Activated T-helper 2 cell treated with anti-CD3 and anti-CD28 coated beads, Interferon-gamma antibody, Interleukin-2, Interleukin-4, amounts not matched to agents 10 μg/mL and 5 μg/mL and 100 μg/mL, durations not matched to agents 14 hours and 24 hours and 36 hours (primary cell): ENCODE data around the gene RALGPS2. TPM values are rescaled to one million over a fixed set of nuclear protein-coding genes. Genes with fewer than 3 reads are reported as not detected.

Source experiments
- DNase-seq: peaks from one replicate; pipeline ENCODE4 v3.0.0; 2021; ENCODE audit warnings: low spot score
- H3K27ac Mint-ChIP-seq: one replicate; pipeline ENCODE4 v1.8.0; 2021; ENCODE audit warnings: mixed read lengths
- H3K27me3 Mint-ChIP-seq: one replicate; pipeline ENCODE4 v1.8.0; 2021; ENCODE audit warnings: low read depth, mixed read lengths
- H3K36me3 Mint-ChIP-seq: one replicate; pipeline ENCODE4 v1.8.0; 2021; ENCODE audit warnings: low read depth, mixed read lengths
- H3K4me1 Mint-ChIP-seq: one replicate; pipeline ENCODE4 v1.8.0; 2021; ENCODE audit warnings: low read depth, mixed read lengths
- H3K4me3 Mint-ChIP-seq: one replicate; pipeline ENCODE4 v1.8.0; 2021; ENCODE audit warnings: low read depth, mild to moderate bottlenecking, moderate library complexity, mixed read lengths
- H3K9me3 Mint-ChIP-seq: one replicate; pipeline ENCODE4 v1.8.0; 2021; ENCODE audit warnings: mixed read lengths
- intact Hi-C: fragments of 100-400 bp; cut with micrococcal nuclease; formaldehyde crosslinking; loops from one replicate; pipeline ENCODE4 v1.15.1; 2023
- total RNA-seq: library from RNA; stranded (reverse); gene quantifications from 2 replicates; pipeline ENCODE4 v1.2.3, GENCODE V29; 2022

The RALGPS2 gene
- total RNA-seq, 1 donor from 2014 or later = 1.9 TPM

DNA sequence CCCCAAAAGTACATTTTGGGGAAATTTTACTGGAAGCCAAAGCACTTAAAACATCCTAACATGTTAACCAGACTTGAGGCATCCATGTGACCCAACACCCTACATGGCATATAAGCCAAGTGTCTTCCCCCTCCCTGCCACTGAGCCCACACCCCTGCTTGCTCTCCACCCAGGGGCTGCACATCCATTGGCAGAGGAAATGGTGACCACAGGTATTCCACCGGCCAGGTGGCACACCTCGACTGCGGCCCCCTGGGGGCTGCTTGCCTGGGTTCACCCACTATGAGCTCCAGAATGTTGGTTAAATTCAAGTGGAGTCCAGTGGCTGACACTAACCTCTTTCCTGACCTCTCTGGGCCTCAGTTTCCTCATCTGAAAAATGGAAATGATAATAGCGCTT lies 236.3 kb downstream of the RALGPS2 start:
- Mint-ChIP-seq H3K27me3 (peaks cover 2% of the 10 kb centered on the region), H3K36me3 (no peaks in the 10 kb centered on the region), H3K27ac (no peak overlapping the region), H3K4me3 (no peak overlapping the region), H3K4me1 (peaks cover 1% of the 10 kb centered on the region), H3K9me3 (peaks cover 13% of the 10 kb centered on the region)
- intact Hi-C loops = no loop called here
- no peak for DNase-seq

DNA sequence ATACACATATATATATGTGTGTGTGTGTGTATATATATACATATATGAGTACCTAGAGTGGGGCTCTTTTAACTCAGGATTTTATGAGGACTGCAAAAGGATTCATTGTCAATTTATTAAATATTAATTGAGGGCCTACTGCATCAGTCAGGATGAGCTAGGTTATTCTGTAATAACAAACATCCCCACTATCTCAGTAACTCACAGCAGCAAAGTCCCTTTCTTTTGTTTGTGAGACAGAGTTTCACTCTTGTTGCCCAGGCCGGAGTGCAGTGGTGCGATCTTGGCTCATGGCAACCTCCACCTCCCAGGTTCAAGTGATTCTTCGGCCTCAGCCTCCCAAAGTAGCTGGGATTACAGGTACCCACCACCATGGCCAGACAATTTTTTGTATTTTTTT lies 236.8 kb downstream of the RALGPS2 start:
- Mint-ChIP-seq H3K27ac (no peak overlapping the region), H3K36me3 (no peaks in the 10 kb centered on the region), H3K4me3 (no peak overlapping the region), H3K4me1 (peaks cover 1% of the 10 kb centered on the region), H3K9me3 (peaks cover 13% of the 10 kb centered on the region), H3K27me3 (peaks cover 2% of the 10 kb centered on the region)
- no peak for DNase-seq
- intact Hi-C loops = no loop called here

DNA sequence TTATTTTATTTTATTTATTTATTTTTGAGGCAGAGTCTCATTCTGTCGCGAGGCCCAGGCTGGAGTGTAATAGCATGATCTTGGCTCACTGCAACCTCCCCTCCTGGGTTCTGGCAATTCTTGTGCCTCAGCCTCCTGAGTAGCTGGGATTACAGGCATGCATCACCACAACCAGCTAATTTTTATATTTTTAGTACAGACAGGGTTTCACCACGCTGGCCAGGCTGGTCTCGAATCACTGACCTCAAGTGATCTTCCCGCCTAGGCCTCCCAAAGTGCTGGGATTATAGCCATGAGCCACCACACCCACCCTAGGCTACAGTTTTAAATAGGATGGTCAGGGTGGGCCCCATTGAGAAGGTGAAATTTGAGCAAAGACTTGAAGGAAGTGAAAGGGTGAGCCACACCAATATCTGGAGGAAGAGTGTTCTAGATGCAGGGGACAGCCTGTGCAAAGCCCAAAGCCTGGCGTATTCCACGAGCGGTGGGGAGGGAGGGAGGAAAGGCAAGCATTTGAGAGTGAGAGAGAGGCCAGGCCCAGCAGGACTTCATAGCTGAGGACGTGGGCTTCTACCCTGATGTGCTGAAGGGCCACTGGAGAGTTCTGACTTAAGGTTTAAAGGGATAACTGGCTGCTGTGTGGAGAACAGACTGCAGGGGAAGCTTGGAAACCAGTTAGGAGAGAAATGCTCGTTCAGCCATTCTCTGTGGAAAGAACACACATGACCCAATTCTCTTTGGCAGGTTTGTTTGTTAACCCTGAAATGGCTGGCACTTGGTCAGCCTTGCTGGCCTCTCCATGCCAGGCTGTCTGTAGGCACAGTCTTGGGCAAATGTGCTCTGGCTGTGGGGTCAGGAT lies 238.0 kb downstream of the RALGPS2 start:
- H3K4me1 Mint-ChIP-seq = peaks cover 1% of the 10 kb centered on the region
- H3K4me3 Mint-ChIP-seq = no peak overlapping the region
- intact Hi-C loops = no loop called here
- DNase-seq = no peak
- no peak overlapping the region for H3K27ac Mint-ChIP-seq
- peaks cover 2% of the 10 kb centered on the region for H3K27me3 Mint-ChIP-seq
- no peaks in the 10 kb centered on the region for H3K36me3 Mint-ChIP-seq
- H3K9me3 Mint-ChIP-seq = peaks cover 13% of the 10 kb centered on the region

DNA sequence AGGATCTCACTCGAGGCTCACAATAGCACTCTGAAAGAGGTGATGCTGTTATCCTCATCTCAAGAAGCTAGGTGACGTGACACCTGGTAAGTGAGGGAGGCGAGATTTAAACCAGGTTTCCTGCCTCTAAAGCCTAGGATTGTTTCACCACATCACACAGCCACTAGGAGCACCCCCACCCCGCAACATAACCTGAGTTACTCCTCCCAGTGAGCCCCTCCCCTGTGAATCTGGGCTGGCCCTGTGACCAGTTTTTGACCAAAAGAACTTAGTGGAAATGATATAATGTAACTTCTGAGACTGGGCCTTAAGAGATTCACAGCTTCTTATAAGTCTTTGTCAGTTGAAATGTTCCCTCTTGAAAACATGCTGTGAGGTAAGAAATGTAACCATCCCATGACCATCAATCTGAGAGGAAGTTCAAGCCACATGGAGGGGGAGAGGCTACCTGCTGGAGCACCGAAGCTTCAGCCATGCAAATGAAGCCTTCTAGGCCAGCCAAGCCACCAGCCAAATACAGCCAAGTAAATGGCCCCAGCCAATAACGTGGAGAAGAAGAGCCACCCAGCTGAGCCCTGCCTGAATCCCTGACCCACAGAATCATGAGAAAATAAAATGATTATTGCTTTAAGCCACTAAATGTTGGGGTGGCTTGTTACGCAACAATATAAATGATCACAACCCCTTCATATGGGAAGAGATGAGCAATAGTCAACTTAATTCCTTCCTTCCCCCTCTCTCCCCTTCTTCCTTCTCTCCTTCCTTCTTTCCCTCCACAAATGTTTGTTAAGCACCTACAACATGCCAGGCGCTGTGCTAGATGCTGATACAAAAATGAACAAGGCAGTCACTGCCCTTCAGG lies 239.7 kb downstream of the RALGPS2 start:
- Mint-ChIP-seq H3K4me1 (peaks cover under 1% of the 10 kb centered on the region), H3K36me3 (no peaks in the 10 kb centered on the region), H3K9me3 (peaks cover 13% of the 10 kb centered on the region), H3K27ac (no peak overlapping the region), H3K4me3 (no peak overlapping the region), H3K27me3 (peaks cover 2% of the 10 kb centered on the region)
- intact Hi-C loops = no loop called here
- no peak for DNase-seq

DNA sequence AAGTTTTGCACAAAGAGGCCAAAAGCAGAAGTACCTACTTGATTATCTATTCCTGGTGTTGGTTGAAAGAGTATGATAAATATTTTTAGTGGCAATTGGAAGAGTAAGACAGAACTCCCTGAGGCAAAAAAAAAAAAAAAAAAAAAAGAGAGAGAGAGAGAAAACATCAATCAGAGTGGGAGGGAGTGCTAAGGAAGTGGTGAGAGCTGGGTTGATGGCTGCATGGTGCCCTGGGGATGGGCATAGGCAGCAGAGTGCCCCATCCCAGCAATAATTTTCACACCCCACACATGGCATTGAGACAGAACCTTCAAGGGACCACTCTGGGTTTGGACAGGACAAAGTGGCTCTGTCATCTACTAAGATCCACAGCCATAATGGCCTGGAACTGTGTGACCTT lies 241.3 kb downstream of the RALGPS2 start:
- Mint-ChIP-seq H3K27ac (no peak overlapping the region), H3K27me3 (peaks cover 2% of the 10 kb centered on the region), H3K4me1 (no peaks in the 10 kb centered on the region), H3K9me3 (peaks cover 10% of the 10 kb centered on the region), H3K36me3 (no peaks in the 10 kb centered on the region), H3K4me3 (no peak overlapping the region)
- DNase-seq = no peak
- intact Hi-C loops = no loop called here

DNA sequence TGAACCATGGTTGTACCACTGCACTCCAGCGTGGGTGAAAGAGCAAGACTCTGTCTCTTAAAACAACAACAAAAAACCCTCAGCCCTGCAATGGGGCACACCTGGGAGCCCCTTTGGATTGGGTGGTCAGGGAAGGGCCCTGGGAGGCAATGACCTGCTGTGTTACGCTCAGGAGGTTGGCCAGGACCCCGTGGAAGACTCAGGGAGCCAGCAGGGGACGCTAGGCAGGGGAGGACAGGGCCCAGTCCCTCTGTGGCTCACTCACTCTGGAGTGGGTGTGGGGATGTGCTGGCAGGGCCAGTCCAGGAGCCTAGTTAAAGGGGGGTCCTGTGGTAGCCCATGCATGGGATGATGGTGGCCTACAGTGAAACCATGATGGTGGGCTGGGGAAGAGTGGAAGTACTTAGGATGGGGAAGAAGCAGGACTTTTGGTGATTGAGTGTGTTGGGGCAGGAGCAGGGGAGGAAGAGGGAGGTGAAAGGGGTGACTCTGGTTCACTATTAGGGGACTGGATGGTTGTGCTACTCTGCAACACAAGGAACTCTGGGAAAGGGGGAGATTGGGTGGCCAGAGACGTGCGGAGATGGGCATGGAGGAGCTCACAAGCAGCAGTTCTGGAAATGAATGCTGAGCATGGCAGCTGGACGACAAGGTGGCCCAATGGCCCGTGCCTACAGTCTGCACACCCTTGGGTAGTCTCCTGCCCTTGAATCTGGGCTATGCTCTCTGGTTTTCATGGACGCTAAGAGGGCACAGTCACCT lies 244.4 kb downstream of the RALGPS2 start:
- H3K36me3 Mint-ChIP-seq = no peaks in the 10 kb centered on the region
- DNase-seq = no peak
- intact Hi-C loops = no loop called here
- H3K27me3 Mint-ChIP-seq = peaks cover 2% of the 10 kb centered on the region
- H3K27ac Mint-ChIP-seq = no peak overlapping the region
- H3K9me3 Mint-ChIP-seq = peaks cover 10% of the 10 kb centered on the region
- H3K4me3 Mint-ChIP-seq = no peak overlapping the region
- H3K4me1 Mint-ChIP-seq = peaks cover 8% of the 10 kb centered on the region

DNA sequence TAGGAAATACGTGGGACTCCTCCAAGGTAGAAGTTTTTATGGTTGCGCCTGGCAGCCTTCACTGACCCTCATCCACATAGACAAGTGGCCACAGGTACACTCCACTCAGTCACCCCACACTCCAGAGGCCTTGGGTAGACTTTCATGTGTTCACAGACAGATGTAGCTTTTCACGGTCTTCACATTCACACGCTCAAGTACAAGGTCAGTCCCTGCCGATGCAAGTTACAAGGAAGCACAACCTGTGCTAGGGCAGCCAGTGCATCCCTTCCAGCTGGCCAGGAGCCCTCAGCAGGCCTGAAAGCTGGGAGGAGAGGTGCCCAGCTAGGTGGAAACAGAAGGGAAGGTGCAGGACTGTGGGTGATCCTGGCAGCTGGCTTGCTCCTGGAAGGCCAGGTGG lies 245.1 kb downstream of the RALGPS2 start:
- Mint-ChIP-seq H3K36me3 (no peaks in the 10 kb centered on the region), H3K9me3 (peaks cover 5% of the 10 kb centered on the region), H3K4me1 (peaks cover 8% of the 10 kb centered on the region), H3K27me3 (peaks cover 2% of the 10 kb centered on the region), H3K4me3 (no peak overlapping the region), H3K27ac (no peak overlapping the region)
- DNase-seq = no peak
- intact Hi-C loops = no loop called here

Other genes starting within 250 kb of the RALGPS2 start
- not detected in 2 replicates for gene CLEC20A, start 228.3 kb upstream of the RALGPS2 start, total RNA-seq
- gene TEX35, start 212.1 kb upstream of the RALGPS2 start, total RNA-seq = not detected in 2 replicates
- gene ANGPTL1, start 145.8 kb downstream of the RALGPS2 start, total RNA-seq = not detected in 2 replicates